Fibroblast of skin of back (primary cell): ENCODE measurements around the gene SEPTIN5.

Experiments used
- DNase-seq: peaks from one replicate; pipeline ENCODE4 v3.0.0-alpha.2; 2013

The SEPTIN5 gene

DNA sequence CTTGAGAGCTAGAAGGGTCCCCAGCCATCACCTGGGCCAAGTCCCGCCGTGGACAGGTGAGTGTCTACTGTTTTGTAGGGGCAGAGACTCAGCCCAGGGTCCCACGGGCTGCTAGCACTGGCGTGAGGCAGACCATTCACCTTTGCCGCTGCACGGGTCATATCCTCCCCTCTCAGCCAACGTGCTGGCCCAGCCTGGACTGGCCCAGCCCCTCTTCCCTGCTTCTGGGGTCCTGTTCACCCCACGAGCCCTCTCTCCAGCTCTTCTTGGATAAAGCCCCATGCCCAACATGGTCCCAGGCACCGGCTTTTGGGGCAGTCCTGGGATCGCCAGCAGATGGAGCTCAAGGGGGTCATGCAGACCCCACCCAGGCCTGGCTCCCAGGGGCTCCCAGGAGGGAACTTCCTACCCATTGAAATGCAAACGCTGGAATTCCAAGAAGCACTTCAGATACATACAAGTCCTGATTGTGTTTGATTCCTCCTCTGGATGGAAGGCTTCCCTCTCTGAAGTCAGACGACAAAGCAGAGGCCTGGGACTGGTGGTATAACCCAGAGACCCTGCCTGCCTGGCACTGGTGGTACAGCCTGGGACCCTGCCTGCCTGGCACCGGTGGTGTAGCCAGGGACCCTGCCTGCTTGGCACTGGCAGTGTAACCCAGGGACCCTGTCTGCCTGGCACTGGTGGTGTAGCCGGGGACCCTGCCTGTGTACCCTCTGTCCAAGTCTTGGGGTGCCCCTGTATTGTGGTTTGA, 8.9 kb upstream of the SEPTIN5 start:
- DNase-seq = no peak

- no peak for DNase-seq
Observed at GRCh38 chr22:19706661-19707151, 7.6 kb upstream of the SEPTIN5 start.

DNA sequence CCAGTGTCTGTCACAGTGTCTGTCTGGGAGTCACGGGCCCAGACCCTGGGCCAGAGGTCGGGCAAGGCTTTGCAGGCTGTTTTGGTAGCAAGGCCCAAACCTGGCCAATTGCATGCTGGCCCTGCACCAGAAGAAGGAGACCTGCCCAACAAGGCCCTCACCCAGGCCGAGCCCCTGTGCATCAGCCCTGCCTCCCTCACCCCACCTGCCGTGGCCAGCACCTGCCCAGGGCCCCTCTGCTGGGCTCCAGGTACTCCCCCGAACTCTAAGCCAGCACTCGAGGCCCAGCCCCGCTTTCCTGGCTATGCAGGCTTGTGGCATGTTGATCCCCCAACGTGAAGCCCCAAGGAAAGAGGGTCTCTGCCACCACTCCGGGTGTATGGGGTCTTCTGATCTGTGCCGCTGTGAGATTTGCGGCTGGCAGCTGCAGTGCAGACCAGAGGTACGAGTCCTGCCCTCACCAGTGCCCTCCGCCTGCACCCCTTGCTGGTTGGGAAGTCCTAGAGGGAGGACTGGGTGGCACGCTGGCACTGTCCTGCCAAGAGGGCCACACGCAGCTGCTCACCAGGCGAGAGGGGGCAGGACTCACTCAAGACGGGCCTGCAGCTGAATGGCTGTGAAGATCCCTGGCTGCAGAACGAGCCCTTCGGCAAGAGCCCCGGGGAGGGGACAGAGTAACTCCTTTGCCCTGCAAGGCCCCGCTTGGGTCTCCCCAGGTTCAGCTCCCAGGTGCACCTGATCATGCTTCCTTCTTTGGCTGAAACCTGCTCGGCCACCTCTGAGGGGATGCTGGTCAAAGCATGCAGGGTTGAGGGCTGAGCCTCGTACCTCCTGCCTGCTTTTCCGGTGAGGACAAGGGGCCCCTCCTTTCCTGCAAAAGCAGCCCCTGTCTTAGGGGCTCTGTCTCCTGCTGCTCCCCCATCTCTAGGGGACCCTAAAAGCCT, 6.7 kb upstream of the SEPTIN5 start:
- no peak for DNase-seq

DNA sequence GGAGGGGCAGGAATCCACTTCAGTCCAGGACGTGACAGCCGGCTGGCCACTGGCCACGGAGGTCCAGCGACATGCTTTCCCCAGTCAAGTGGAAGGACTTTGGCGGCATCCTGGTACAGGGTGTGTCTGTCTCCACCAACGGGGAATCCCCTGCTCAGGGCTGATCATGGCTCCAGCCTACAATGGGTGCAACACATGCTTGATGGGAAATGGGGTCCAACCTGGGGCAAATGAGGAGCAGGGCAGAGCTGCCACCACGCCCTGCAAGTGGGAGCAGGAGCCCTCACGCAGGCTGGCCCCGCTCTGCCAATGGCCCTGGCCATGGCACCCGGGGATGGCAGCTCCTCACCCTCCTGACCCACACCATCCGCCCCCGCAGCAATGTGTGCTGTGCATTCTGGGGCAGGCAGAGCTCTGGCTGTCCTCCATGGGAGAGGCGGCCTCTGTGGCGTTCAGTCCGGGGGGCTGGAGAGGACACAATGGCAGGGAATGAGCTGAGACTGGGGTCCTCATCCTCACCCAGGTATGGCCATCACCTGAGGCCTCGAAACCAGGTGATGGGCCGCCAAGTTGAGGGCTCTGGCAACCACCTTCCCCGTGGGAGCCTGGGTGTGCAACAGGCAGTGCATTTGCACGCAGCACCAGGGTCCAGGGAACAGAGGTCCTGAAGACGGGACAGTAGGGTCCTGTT, 5.8 kb upstream of the SEPTIN5 start:
- DNase-seq = no peak

DNA sequence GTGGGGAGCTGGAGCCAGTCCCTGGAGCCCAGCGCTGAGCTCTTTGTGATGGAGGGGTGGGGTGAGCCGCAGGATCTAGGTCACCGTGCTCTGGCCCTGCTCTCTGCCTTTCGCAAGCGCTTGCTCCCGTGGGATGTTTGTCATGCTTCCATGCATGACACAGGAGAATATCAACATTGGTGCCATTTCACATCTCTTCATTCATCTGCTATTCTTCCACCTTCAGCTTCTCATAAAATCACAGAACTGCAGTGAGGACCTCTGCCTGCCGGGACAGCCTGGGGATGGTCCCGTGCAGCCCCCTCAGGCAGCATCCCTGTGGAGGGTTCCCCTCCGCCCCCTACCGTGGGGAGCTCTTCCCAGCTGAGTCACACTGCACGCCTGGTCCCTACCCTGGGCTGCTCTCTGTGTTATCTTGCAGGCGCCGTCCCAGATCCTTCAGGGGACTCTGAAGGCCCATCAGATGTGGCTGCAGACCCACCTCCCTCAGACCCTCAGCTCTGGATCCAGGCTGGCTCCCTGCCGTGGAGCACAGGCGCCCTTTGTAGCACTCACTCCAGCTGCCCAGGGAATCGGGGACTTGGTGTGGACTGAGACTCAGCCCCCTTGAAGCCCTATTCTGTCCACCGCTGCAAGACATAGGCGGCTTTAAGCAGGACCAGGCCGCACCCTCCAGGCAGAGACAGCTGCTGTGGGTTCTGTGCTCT, 5.1 kb upstream of the SEPTIN5 start:
- peak; percentile 48 for DNase-seq

- DNase-seq = no peak
Observed at GRCh38 chr22:19710020-19710768, 4.1 kb upstream of the SEPTIN5 start.

GRCh38 chr22:19710769-19711106, 3.6 kb upstream of the SEPTIN5 start:
- no peak for DNase-seq

- no peak for DNase-seq
Observed at GRCh38 chr22:19713245-19713644, 1.1 kb upstream of the SEPTIN5 start.

DNA sequence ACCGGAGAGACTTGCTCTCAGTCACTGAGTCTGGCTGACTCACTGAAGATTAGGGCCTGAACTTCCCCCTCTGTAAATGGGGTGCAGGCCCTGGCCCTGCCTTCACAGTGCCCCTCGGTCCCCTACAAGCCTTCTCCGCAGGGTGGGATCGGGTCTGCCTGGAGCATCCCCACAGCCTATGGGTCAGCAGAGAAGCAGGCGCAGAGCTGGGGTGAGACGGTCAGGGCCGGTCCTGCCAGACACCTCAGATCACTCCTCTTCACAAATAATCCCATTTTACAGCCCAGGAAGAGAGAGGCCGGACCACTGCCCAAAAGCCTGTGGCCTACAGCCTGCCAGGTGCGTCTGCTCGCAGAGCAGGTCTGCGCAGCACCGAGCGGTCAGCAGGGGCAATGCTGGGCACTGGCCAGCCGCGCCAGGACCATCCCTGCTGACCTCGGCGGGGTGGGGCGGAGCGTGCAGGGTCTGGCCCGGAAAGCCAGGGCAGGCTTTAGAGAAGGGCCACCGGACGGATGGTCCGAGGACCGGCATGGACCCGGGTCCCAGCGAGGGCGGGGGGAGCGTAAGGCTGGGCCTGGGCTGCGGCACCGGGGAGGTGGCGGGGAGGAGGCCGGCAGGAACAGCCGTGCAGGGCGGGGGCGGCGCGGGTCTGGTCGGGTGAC, 522 bp upstream of the SEPTIN5 start:
- no peak for DNase-seq

- no peak for DNase-seq
Observed at GRCh38 chr22:19715188-19715930, 1.1 kb downstream of the SEPTIN5 start.

DNA sequence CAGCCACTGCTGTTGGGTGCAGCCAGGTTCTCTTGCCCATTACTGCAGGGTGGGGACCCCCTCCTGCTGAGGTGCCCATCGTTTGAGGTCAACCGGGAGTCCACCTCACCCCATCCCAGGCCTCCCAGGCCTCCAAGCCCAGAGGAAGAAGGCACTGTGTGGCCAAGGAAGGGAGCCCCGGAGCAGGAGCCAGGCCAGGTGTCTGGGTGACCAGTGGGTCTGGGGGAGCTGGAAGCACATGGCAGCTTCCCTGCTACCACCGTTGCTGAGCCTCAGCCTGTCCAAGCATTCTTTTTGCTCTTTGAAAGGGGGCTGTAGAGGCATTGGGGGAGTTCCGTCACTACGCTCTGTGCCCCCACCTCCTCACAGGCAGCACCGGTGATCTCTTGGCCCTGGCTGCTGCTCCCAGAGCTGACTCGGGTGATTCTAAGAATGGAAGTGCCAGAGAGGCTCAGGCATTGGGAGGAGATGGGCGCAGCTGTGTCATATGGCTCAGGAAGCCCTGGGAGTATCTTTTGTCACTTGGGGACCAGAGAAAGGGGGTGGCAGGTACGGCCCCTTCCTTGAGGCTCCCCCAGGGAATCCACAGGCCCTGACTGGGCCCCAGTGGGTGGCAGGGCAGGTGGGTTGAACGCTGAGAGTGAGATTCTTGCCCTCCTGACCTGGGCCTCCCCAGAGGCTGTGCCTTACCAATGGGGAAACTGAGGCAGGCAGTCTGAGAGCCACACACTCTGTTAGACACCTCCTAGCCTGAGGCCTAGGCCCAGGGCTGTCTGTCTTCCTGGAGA, 1.9 kb downstream of the SEPTIN5 start:
- DNase-seq = no peak

DNA sequence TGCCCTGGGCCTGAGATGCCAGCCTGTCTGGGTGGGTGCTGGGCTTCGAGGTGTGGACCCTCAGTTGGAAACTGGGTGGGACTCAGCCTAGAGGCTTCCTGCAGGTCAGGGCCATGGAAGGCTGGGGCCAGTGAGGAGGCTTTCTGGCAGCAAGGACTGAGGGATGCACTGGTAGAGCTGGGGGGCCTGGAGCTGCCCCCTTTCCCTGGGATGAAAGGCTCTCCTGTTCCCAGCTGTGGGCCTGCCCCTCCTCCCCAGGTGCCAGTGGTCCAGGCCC, 2.5 kb downstream of the SEPTIN5 start:
- DNase-seq = no peak

DNA sequence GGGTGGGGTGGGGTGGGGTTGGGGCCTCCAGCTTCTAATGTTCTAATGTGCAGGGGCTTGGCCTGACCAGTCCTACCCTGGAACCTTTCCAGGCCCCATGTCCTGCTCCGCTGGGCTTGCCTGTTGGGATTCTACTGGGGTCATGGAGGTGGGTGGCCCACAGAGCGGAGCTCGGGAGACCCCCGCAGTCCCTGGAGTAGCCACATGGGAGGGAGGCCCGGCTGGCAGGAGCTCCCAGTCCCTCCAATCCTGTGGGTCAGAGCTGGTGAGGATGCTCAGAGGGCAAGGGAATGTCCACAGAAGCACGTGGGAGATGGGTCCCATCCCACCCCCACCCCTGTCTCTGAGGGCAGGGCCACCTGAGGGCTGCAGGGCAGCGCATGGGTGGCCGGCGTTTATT, 2.9 kb downstream of the SEPTIN5 start:
- DNase-seq = no peak

DNA sequence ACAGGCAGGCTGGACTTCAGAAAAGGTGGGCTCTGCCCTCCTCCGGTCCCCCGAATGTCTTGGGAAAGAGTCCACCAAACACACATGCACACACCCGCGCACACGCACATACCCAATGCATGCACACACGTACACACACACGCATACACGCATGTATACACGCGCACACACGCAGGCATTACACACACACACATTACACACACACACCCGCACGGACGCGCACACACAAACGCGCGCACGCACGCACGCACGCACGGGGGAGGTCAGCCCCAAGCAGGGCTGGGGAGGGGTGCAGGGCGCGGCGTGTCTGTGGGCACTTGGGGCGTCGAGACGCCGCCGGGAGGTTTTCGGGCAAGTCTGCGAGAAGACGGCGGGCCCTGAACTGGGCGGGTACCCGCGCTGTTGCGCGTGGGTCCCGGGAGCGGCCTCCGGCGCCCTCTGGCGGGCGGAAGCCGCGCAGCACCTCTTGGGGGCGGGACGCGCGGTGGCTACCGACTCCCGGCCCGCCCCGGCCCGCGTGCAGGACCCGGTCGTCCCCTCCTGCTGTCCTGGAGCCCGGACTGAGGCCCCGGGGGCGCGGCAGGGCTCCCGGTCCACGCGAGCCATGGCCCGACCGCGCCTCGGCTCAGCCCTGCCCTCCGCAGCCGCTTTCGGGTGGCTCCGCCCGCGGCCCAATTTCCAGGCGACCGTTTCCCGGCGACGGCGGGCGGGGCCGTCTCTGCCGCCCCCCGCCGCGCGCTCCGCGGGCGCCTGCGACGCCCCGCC, 3.6 kb downstream of the SEPTIN5 start:
- DNase-seq = peak; percentile 70

DNA sequence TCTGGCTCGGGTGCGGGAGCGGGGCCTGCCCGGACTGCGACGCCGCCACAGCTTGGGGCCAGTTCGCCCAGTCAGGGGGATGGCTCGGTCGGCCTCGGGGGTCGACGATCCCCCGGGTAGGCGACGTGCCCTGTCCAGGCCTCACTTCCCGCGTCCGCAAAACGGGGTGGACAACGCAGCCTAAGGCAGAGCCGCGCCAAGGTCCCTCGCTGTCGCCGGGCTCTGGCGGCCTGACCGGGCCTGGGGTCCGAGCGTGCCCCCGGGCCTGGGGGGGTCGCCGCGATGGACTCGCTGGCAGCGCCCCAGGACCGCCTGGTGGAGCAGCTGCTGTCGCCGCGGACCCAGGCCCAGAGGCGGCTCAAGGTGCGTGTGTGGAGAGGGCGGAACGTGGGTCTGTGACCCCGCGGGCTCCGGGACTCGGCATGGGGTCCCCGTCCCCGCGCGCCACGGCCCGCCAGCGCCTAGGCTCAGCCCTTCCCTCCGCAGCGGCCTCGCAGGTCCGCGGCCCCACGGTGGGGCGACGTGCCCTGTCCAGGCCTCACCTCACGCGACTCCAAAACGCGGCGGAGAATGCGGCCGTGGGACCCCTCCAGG, 4.2 kb downstream of the SEPTIN5 start:
- DNase-seq = no peak

DNA sequence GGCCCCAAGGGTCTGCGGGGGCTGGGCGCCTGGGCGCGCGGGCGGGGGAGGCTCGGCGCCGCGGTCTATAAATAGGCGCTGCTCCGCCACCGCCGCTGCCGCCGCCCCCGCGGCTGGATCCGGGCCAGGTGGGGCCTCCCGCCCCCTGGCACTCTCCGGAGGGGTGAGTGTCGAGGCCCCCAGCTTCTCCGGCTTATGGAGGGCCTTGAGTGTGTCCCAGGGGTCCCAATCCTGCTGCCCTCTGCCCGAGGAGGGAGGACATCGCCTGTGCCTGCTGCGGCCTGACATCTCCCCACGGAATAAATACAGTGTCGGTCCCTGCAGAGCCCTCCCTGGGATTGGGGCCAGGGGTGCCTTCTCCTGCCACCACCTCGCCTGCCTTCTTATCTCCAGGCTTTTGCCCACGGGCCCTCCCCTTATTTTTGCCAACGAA, 4.8 kb downstream of the SEPTIN5 start:
- DNase-seq = peak; percentile 23

DNA sequence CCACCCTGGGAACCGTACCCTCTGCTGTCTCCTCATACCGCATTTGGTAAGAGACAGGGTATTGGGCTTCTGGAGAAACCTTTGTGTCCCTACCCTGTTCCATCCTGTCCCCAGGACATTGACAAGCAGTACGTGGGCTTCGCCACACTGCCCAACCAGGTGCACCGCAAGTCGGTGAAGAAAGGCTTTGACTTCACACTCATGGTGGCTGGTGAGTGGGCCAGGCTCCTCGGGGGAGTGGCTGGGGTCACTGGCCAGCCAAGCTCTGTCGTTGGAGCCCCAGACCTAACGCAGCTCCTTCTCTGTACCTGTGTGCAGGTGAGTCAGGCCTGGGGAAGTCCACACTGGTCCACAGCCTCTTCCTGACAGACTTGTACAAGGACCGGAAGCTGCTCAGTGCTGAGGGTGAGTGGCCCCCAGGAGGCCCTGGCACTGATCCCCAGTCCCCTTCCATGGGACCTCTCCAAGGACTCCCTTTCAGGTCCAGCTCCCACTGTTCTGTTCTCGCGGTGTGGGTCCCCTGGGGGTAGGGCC, 5.3 kb downstream of the SEPTIN5 start:
- no peak for DNase-seq

DNA sequence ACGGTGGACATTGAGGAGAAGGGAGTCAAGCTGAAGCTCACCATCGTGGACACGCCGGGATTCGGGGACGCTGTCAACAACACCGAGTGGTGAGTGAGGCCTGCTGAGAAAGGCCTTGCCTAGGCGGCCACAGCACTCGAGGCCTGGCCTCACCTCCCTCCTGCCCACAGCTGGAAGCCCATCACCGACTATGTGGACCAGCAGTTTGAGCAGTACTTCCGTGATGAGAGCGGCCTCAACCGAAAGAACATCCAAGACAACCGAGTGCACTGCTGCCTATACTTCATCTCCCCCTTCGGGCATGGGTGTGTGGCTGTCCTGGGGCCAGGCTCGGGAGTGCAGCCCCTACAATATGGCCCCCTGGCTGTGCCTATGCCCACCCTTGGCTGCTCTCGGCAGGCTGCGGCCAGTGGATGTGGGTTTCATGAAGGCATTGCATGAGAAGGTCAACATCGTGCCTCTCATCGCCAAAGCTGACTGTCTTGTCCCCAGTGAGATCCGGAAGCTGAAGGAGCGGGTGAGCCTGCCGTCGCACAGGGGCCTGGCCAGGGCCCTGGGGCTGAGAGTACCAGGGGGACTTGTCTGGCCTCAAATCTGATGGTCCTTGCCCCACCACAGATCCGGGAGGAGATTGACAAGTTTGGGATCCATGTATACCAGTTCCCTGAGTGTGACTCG, 6.0 kb downstream of the SEPTIN5 start:
- DNase-seq = no peak
